Measurements from ENCODE around the gene ARRB1.
"Not testable (repeated sequence)": the region's sequence is repeated elsewhere in the genome, so short reads cannot be mapped to it uniquely, and the experiment has no call there.

The ARRB1 gene

GRCh38 chr11:75380716-75381420, 29.4 kb upstream of the ARRB1 start:
- no peak for DNase-seq (ENCODE audit: low read depth)
- H3K4me3 ChIP-seq (ENCODE audit: control insufficient read depth, low read depth, low read length), result no peak overlapping the region
- TF ChIP-seq CTCF (IDR thresholded peaks at IDR 0.05; ENCODE audit: control insufficient read depth, insufficient read depth, low read depth, low read length, missing control alignments), result no peak

- TF ChIP-seq CTCF (IDR thresholded peaks at IDR 0.05; ENCODE audit: control insufficient read depth, insufficient read depth, low read depth, low read length, missing control alignments), result no peak
- H3K4me3 ChIP-seq (ENCODE audit: control insufficient read depth, low read depth, low read length), result no peak overlapping the region
- DNase-seq (ENCODE audit: low read depth), result no peak
These were observed 28.8 kb upstream of the ARRB1 start for GRCh38 chr11:75380245-75380644.

GRCh38 chr11:75378776-75379175, 27.3 kb upstream of the ARRB1 start:
- not testable (repeated sequence) for H3K4me3 ChIP-seq (ENCODE audit: control insufficient read depth, low read depth, low read length); DNase-seq (ENCODE audit: low read depth)

GRCh38 chr11:75376175-75376574, 24.7 kb upstream of the ARRB1 start:
- DNase-seq (ENCODE audit: low read depth), result no peak
- peak; percentile 14 for TF ChIP-seq CTCF (IDR thresholded peaks at IDR 0.05; ENCODE audit: control insufficient read depth, insufficient read depth, low read depth, low read length, missing control alignments)

GRCh38 chr11:75375626-75376025, 24.2 kb upstream of the ARRB1 start:
- TF ChIP-seq CTCF (IDR thresholded peaks at IDR 0.05; ENCODE audit: control insufficient read depth, insufficient read depth, low read depth, low read length, missing control alignments), result no peak
- H3K4me3 ChIP-seq (ENCODE audit: control insufficient read depth, low read depth, low read length), result no peak overlapping the region
- no peak for DNase-seq (ENCODE audit: low read depth)

More at GRCh38 chr11:75376175-75376574, 24.7 kb upstream of the ARRB1 start:
- H3K4me3 ChIP-seq (ENCODE audit: control insufficient read depth, low read depth, low read length), result no peak overlapping the region

- H3K4me3 ChIP-seq (ENCODE audit: control insufficient read depth, low read depth, low read length), result no peak overlapping the region
- no peak for DNase-seq (ENCODE audit: low read depth)
- no peak for TF ChIP-seq CTCF (IDR thresholded peaks at IDR 0.05; ENCODE audit: control insufficient read depth, insufficient read depth, low read depth, low read length, missing control alignments)
These were observed 23.2 kb upstream of the ARRB1 start for GRCh38 chr11:75374646-75375045.

GRCh38 chr11:75373201-75373600, 21.7 kb upstream of the ARRB1 start:
- no peak for TF ChIP-seq CTCF (IDR thresholded peaks at IDR 0.05; ENCODE audit: control insufficient read depth, insufficient read depth, low read depth, low read length, missing control alignments)

More at GRCh38 chr11:75373201-75373600, 21.7 kb upstream of the ARRB1 start:
- DNase-seq (ENCODE audit: low read depth), result no peak
- no peak overlapping the region for H3K4me3 ChIP-seq (ENCODE audit: control insufficient read depth, low read depth, low read length)
